ENCODE data around the gene PCDHAC1. TPM values are rescaled to one million over a fixed set of nuclear protein-coding genes. Genes with fewer than 3 reads are reported as not detected.

PCDHAC1 gene
- total RNA-seq, 3 donors from 2014 or later = 0.80 to 2.5 (median 2.3) TPM

- intact Hi-C loops (cut with DNase I; ENCODE audit: low total_unique reads) = no loop called here
- no peaks in the 10 kb centered on the region for H3K9me3 ChIP-seq
- no peaks in the 10 kb centered on the region for H3K27me3 ChIP-seq
- H3K4me3 ChIP-seq = peak overlapping the region; percentile 46 to 67 (median 63)
- no peaks in the 10 kb centered on the region for H3K4me1 ChIP-seq
- peak; percentile 58 to 79 for DNase-seq (ENCODE audit: low spot score in 2 of 2)
- TF ChIP-seq POLR2AphosphoS5 (IDR thresholded peaks at IDR 0.05) (no peak), CTCF (IDR thresholded peaks at IDR 0.05) (peak in 2 of 3 donors; percentile 63 to 75), POLR2A (IDR thresholded peaks at IDR 0.05) (no peak)
- peak overlapping the region in 1 of 2 donors; percentile 11 for H3K27ac ChIP-seq
- no peaks in the 10 kb centered on the region for H3K36me3 ChIP-seq
Observed at GRCh38 chr5:140926443-140927227, 536 bp downstream of the PCDHAC1 start.

GRCh38 chr5:140927228-140927573, 1.1 kb downstream of the PCDHAC1 start:
- DNase-seq (ENCODE audit: low spot score in 2 of 2) = no peak
- no peak for TF ChIP-seq POLR2AphosphoS5 (IDR thresholded peaks at IDR 0.05)
- TF ChIP-seq POLR2A (IDR thresholded peaks at IDR 0.05) = no peak
- TF ChIP-seq CTCF (IDR thresholded peaks at IDR 0.05) = no peak
- no peak overlapping the region for H3K27ac ChIP-seq
- no peaks in the 10 kb centered on the region for H3K27me3 ChIP-seq
- H3K4me3 ChIP-seq = peak overlapping the region; percentile 46 to 67 (median 63)
- no peaks in the 10 kb centered on the region for H3K4me1 ChIP-seq
- H3K9me3 ChIP-seq = no peaks in the 10 kb centered on the region
- no peaks in the 10 kb centered on the region for H3K36me3 ChIP-seq
- intact Hi-C loops (cut with DNase I; ENCODE audit: low total_unique reads) = no loop called here

- DNase-seq (ENCODE audit: low spot score in 2 of 2) = no peak
- H3K4me1 ChIP-seq = no peaks in the 10 kb centered on the region
- H3K4me3 ChIP-seq = no peak overlapping the region
- no peaks in the 10 kb centered on the region for H3K27me3 ChIP-seq
- H3K36me3 ChIP-seq = no peaks in the 10 kb centered on the region
- H3K9me3 ChIP-seq = no peaks in the 10 kb centered on the region
- intact Hi-C loops (cut with DNase I; ENCODE audit: low total_unique reads) = no loop called here
- TF ChIP-seq POLR2A (IDR thresholded peaks at IDR 0.05) = no peak
- TF ChIP-seq CTCF (IDR thresholded peaks at IDR 0.05) = no peak
- H3K27ac ChIP-seq = no peak overlapping the region
Observed at GRCh38 chr5:140934964-140935606, 9.0 kb downstream of the PCDHAC1 start.

GRCh38 chr5:140946578-140946977, 20.5 kb downstream of the PCDHAC1 start:
- intact Hi-C loops (cut with DNase I; ENCODE audit: low total_unique reads) = no loop called here
- H3K4me1 ChIP-seq = no peaks in the 10 kb centered on the region
- no peaks in the 10 kb centered on the region for H3K27me3 ChIP-seq
- H3K27ac ChIP-seq = no peak overlapping the region
- peaks cover 4 to 6% of the 10 kb centered on the region in 2 donors for H3K9me3 ChIP-seq
- no peak for DNase-seq (ENCODE audit: low spot score in 2 of 2)
- no peak for TF ChIP-seq CTCF (IDR thresholded peaks at IDR 0.05)
- TF ChIP-seq POLR2A (IDR thresholded peaks at IDR 0.05) = no peak
- no peak for TF ChIP-seq POLR2AphosphoS5 (IDR thresholded peaks at IDR 0.05)
- no peaks in the 10 kb centered on the region for H3K36me3 ChIP-seq
- no peak overlapping the region for H3K4me3 ChIP-seq

- no peaks in the 10 kb centered on the region for H3K27me3 ChIP-seq
- no peaks in the 10 kb centered on the region for H3K36me3 ChIP-seq
- no peaks in the 10 kb centered on the region for H3K4me1 ChIP-seq
- intact Hi-C loops (cut with DNase I; ENCODE audit: low total_unique reads) = no loop called here
- TF ChIP-seq CTCF (IDR thresholded peaks at IDR 0.05) (no peak), POLR2A (IDR thresholded peaks at IDR 0.05) (no peak), POLR2AphosphoS5 (IDR thresholded peaks at IDR 0.05) (no peak)
- DNase-seq (ENCODE audit: low spot score in 2 of 2) = no peak
- H3K4me3 ChIP-seq = no peak overlapping the region
- no peak overlapping the region for H3K27ac ChIP-seq
- H3K9me3 ChIP-seq = no peaks in the 10 kb centered on the region
Observed at GRCh38 chr5:140951636-140952035, 25.5 kb downstream of the PCDHAC1 start.

Measured in breast epithelium (tissue), 4 donors.